DND-41 (cell line): ENCODE data around the gene NDUFS6.

Experiments
- ATAC-seq: fragments of 200-7000 bp; cut with Tn5 transposase; 3 replicates; pipeline ENCODE4 v1.9.1; 2021; ENCODE audit warnings: low read depth; ENCODE audit not compliant: insufficient read depth
- DNase-seq: peaks from one replicate; pipeline ENCODE4 v3.0.0-alpha.2; 2020
- H2AFZ ChIP-seq: 2 replicates; pipeline ENCODE4 v1.6.0; 2012; ENCODE audit warnings: low read depth, low read length
- H3K27ac ChIP-seq: 2 replicates; pipeline ENCODE4 v1.5.1; 2012; ENCODE audit warnings: low read length, inconsistent platforms
- H3K27me3 ChIP-seq: fragments of 200-600 bp; sonication (generic); 2 replicates; pipeline ENCODE4 v1.6.0; 2012; ENCODE audit warnings: low read length, mild to moderate bottlenecking, inconsistent platforms; ENCODE audit not compliant: insufficient read depth, poor library complexity
- H3K36me3 ChIP-seq: 2 replicates; pipeline ENCODE4 v1.5.1; 2012; ENCODE audit warnings: low read length, inconsistent platforms; ENCODE audit not compliant: insufficient read depth
- H3K4me1 ChIP-seq: 2 replicates; pipeline ENCODE4 v1.5.1; 2012; ENCODE audit warnings: mild to moderate bottlenecking, low read length; ENCODE audit not compliant: insufficient read depth
- H3K4me2 ChIP-seq: 2 replicates; pipeline ENCODE4 v1.6.0; 2012; ENCODE audit warnings: mild to moderate bottlenecking, moderate library complexity, low read length, inconsistent platforms; ENCODE audit not compliant: insufficient read depth
- H3K4me3 ChIP-seq, 2 experiments: fragments of 200-600 bp in 1 of 2; shearing (Covaris generic) in 1 of 2; 2 replicates each; pipeline ENCODE4 v1.5.1; 2012 to 2016; ENCODE audit warnings: inconsistent platforms in 2 of 2, low read length in 2 of 2, mild to moderate bottlenecking in 2 of 2, low read depth in 1 of 2, moderate library complexity in 1 of 2
- H3K79me2 ChIP-seq: 2 replicates; pipeline ENCODE4 v1.6.0; 2012; ENCODE audit warnings: low read length, inconsistent platforms; ENCODE audit not compliant: insufficient read depth
- H3K9ac ChIP-seq: 2 replicates; pipeline ENCODE4 v1.6.0; 2012; ENCODE audit warnings: low read depth, mild to moderate bottlenecking, inconsistent platforms, low read length, moderate library complexity
- H3K9me3 ChIP-seq: 2 replicates; pipeline ENCODE4 v1.5.1; 2012; ENCODE audit warnings: low read length, moderate library complexity, mild to moderate bottlenecking, inconsistent platforms; ENCODE audit not compliant: insufficient read depth, severe bottlenecking
- H4K20me1 ChIP-seq: 2 replicates; pipeline ENCODE4 v1.6.0; 2012; ENCODE audit warnings: low read length; ENCODE audit not compliant: insufficient read depth
- CTCF ChIP-seq: IDR thresholded peaks from 2 replicates; pipeline ENCODE4 v1.5.1; 2012; ENCODE audit warnings: borderline replicate concordance, low read length, moderate library complexity, mild to moderate bottlenecking; ENCODE audit not compliant: poor library complexity, severe bottlenecking; ENCODE audit errors: extremely low read depth
- EZH2 ChIP-seq: IDR thresholded peaks from 3 replicates; pipeline ENCODE4 v1.6.1; 2012; ENCODE audit warnings: borderline replicate concordance, low read depth, mild to moderate bottlenecking, moderate library complexity, low read length, inconsistent platforms; ENCODE audit not compliant: severe bottlenecking

The NDUFS6 gene

GRCh38 chr5:1836891-1837880, 36.0 kb downstream of the NDUFS6 start:
- ATAC-seq: no peak
- Histone ChIP-seq H3K9me3 (no peaks in the 10 kb centered on the region), H4K20me1 (peaks cover 2% of the 10 kb centered on the region; the same call in 1 of the 2 replicates), H3K36me3 (no peaks in the 10 kb centered on the region), H3K4me3 (no peak overlapping the region), H3K79me2 (no peaks in the 10 kb centered on the region), H3K4me1 (no peaks in the 10 kb centered on the region), H3K27me3 (no peaks in the 10 kb centered on the region), H3K9ac (no peak overlapping the region), H2AFZ (no peak overlapping the region), H3K4me2 (no peak overlapping the region), H3K27ac (no peak overlapping the region)
- TF ChIP-seq EZH2 (no peak), CTCF (no peak)
- DNase-seq: no peak

GRCh38 chr5:1838013-1838412, 36.8 kb downstream of the NDUFS6 start:
- no peaks in the 10 kb centered on the region for H3K4me1 ChIP-seq
- no peak overlapping the region for H3K27ac ChIP-seq
- TF ChIP-seq CTCF: no peak
- no peak for TF ChIP-seq EZH2
- no peak overlapping the region for H3K4me3 ChIP-seq
- ATAC-seq (no peak), DNase-seq (no peak)
- no peak overlapping the region for H3K4me2 ChIP-seq
- no peak overlapping the region for H2AFZ ChIP-seq
- no peaks in the 10 kb centered on the region for H3K79me2 ChIP-seq
- H4K20me1 ChIP-seq: peaks cover 2% of the 10 kb centered on the region; the same call in 1 of the 2 replicates
- no peak overlapping the region for H3K9ac ChIP-seq
- no peaks in the 10 kb centered on the region for H3K9me3 ChIP-seq
- H3K36me3 ChIP-seq: no peaks in the 10 kb centered on the region
- no peaks in the 10 kb centered on the region for H3K27me3 ChIP-seq

- Histone ChIP-seq H3K79me2 (no peaks in the 10 kb centered on the region), H3K27ac (no peak overlapping the region), H3K9me3 (no peaks in the 10 kb centered on the region), H3K4me1 (no peaks in the 10 kb centered on the region), H3K36me3 (no peaks in the 10 kb centered on the region), H3K27me3 (no peaks in the 10 kb centered on the region), H3K4me3 (no peak overlapping the region), H3K9ac (no peak overlapping the region), H3K4me2 (no peak overlapping the region), H4K20me1 (peaks cover 2% of the 10 kb centered on the region; the same call in 1 of the 2 replicates), H2AFZ (no peak overlapping the region)
- no peak for TF ChIP-seq EZH2
- no peak for TF ChIP-seq CTCF
- ATAC-seq (no peak), DNase-seq (no peak)
Measured at GRCh38 chr5:1840071-1840547, 38.9 kb downstream of the NDUFS6 start.
